WTC11 (cell line): ENCODE results near the gene MBP. TPM values are rescaled to one million over a fixed set of nuclear protein-coding genes. Genes with fewer than 3 reads are reported as not detected.
A peak's percentile ranks its signal among the peaks of the same experiment; 100 is the strongest.

Source experiments
- ATAC-seq: fragments of 200-7000 bp; cut with Tn5 transposase; 2 replicates; pipeline ENCODE4 v1.10.0; 2021; ENCODE audit warnings: mild to moderate bottlenecking, moderate library complexity
- CTCF ChIA-PET: fragments of 300-600 bp; sonication (Branson Sonifier 250); formaldehyde crosslinking; loops from one replicate; lab custom pipeline; 2021; ENCODE audit warnings: antibody characterized with exemption; lab: Charles Lee
- POLR2A ChIA-PET: fragments of 350-600 bp; sonication (Branson Sonifier 250); formaldehyde crosslinking; loops from one replicate; lab custom pipeline; 2021; ENCODE audit warnings: antibody characterized with exemption; lab: Charles Lee
- DNase-seq: peaks from one replicate; pipeline ENCODE4 v3.0.0; 2021; ENCODE audit warnings: low spot score
- H3K27ac Mint-ChIP-seq: 2 replicates; pipeline ENCODE4 v1.8.0; 2021; ENCODE audit warnings: mixed read lengths
- H3K27me3 Mint-ChIP-seq: 2 replicates; pipeline ENCODE4 v1.8.0; 2021; ENCODE audit warnings: low read depth, mild to moderate bottlenecking, moderate library complexity, mixed read lengths
- H3K36me3 Mint-ChIP-seq: 2 replicates; pipeline ENCODE4 v1.8.0; 2021; ENCODE audit warnings: mixed read lengths
- H3K4me1 Mint-ChIP-seq: 2 replicates; pipeline ENCODE4 v1.8.0; 2022; ENCODE audit warnings: mixed read lengths
- H3K4me3 Mint-ChIP-seq: 2 replicates; pipeline ENCODE4 v1.8.0; 2021; ENCODE audit warnings: mild to moderate bottlenecking, moderate library complexity, mixed read lengths
- H3K9me3 Mint-ChIP-seq: 2 replicates; pipeline ENCODE4 v1.8.0; 2021; ENCODE audit warnings: mixed read lengths
- FOXP1 ChIP-seq: sonication (generic); formaldehyde crosslinking; IDR thresholded peaks from 2 replicates; pipeline ENCODE4 v1.8.0; 2022; ENCODE audit warnings: missing genetic modification reagents, mild to moderate bottlenecking, moderate library complexity, borderline replicate concordance
- KAT7 ChIP-seq: sonication (generic); formaldehyde crosslinking; IDR thresholded peaks from 2 replicates; pipeline ENCODE4 v1.8.1; 2023; ENCODE audit warnings: missing genetic modification reagents, mild to moderate bottlenecking, borderline replicate concordance
- MYBL2 ChIP-seq: sonication (generic); formaldehyde crosslinking; IDR thresholded peaks from 2 replicates; pipeline ENCODE4 v1.8.1; 2023; ENCODE audit warnings: mild to moderate bottlenecking, moderate library complexity, missing genetic modification reagents
- NFATC4 ChIP-seq: fragments of 250-450 bp; sonication (Bioruptor Pico); IDR thresholded peaks from 2 replicates; pipeline ENCODE4 v1.9.0; 2021; ENCODE audit warnings: mild to moderate bottlenecking
- OVOL2 ChIP-seq: fragments of 250-450 bp; sonication (Bioruptor Pico); IDR thresholded peaks from 2 replicates; pipeline ENCODE4 v1.9.0; 2021; ENCODE audit warnings: mild to moderate bottlenecking, borderline replicate concordance
- SMAD4 ChIP-seq: sonication (generic); formaldehyde crosslinking; IDR thresholded peaks from 2 replicates; pipeline ENCODE4 v1.8.0; 2022; ENCODE audit warnings: mild to moderate bottlenecking, missing genetic modification reagents
- SOX15 ChIP-seq: fragments of 250-450 bp; sonication (Bioruptor Pico); IDR thresholded peaks from 2 replicates; pipeline ENCODE4 v1.9.0; 2021; ENCODE audit warnings: mild to moderate bottlenecking
- TCF7 ChIP-seq: sonication (generic); formaldehyde crosslinking; IDR thresholded peaks from 2 replicates; pipeline ENCODE4 v1.8.0; 2022; ENCODE audit warnings: mild to moderate bottlenecking, low read depth, missing genetic modification reagents, moderate library complexity
- ZNF219 ChIP-seq: sonication (generic); formaldehyde crosslinking; IDR thresholded peaks from 2 replicates; pipeline ENCODE4 v1.8.0; 2023; ENCODE audit warnings: missing genetic modification reagents, mild to moderate bottlenecking, borderline replicate concordance
- ZNF416 ChIP-seq: fragments of 250-450 bp; sonication (Bioruptor Pico); IDR thresholded peaks from 2 replicates; pipeline ENCODE4 v1.9.0; 2021; ENCODE audit warnings: mild to moderate bottlenecking, inconsistent platforms
- ZNF423 ChIP-seq: fragments of 250-450 bp; sonication (Bioruptor Pico); IDR thresholded peaks from 2 replicates; pipeline ENCODE4 v2.1.2; 2022; ENCODE audit warnings: mild to moderate bottlenecking, moderate library complexity
- total RNA-seq: library from RNA; stranded (reverse); gene quantifications from 3 replicates; pipeline ENCODE4 v1.2.3, GENCODE V29; 2021
- TF ChIP-seq, protein P1 (sequence below): sonication (generic); formaldehyde crosslinking; IDR thresholded peaks from 2 replicates; pipeline ENCODE4 v1.8.0; 2022; ENCODE audit warnings: mild to moderate bottlenecking, missing genetic modification reagents
- TF ChIP-seq, protein P2 (sequence below): sonication (generic); formaldehyde crosslinking; IDR thresholded peaks from 2 replicates; pipeline ENCODE4 v1.8.0; 2023; ENCODE audit warnings: mild to moderate bottlenecking, missing genetic modification reagents
- TF ChIP-seq, protein P3 (sequence below): fragments of 250-450 bp; sonication (Bioruptor Pico); IDR thresholded peaks from 2 replicates; pipeline ENCODE4 v1.9.0; 2021; ENCODE audit warnings: moderate library complexity, mild to moderate bottlenecking, inconsistent platforms, borderline replicate concordance
- TF ChIP-seq, protein P4 (sequence below): sonication (generic); formaldehyde crosslinking; IDR thresholded peaks from 2 replicates; pipeline ENCODE4 v1.8.1; 2023; ENCODE audit warnings: mild to moderate bottlenecking, missing genetic modification reagents, borderline replicate concordance
- TF ChIP-seq, protein P5 (sequence below): fragments of 250-450 bp; sonication (Bioruptor Pico); IDR thresholded peaks from 2 replicates; pipeline ENCODE4 v2.1.2; 2022; ENCODE audit warnings: mild to moderate bottlenecking, moderate library complexity

The MBP gene
- total RNA-seq, 1 experiment from 2014 or later: 19.6 TPM

DNA sequence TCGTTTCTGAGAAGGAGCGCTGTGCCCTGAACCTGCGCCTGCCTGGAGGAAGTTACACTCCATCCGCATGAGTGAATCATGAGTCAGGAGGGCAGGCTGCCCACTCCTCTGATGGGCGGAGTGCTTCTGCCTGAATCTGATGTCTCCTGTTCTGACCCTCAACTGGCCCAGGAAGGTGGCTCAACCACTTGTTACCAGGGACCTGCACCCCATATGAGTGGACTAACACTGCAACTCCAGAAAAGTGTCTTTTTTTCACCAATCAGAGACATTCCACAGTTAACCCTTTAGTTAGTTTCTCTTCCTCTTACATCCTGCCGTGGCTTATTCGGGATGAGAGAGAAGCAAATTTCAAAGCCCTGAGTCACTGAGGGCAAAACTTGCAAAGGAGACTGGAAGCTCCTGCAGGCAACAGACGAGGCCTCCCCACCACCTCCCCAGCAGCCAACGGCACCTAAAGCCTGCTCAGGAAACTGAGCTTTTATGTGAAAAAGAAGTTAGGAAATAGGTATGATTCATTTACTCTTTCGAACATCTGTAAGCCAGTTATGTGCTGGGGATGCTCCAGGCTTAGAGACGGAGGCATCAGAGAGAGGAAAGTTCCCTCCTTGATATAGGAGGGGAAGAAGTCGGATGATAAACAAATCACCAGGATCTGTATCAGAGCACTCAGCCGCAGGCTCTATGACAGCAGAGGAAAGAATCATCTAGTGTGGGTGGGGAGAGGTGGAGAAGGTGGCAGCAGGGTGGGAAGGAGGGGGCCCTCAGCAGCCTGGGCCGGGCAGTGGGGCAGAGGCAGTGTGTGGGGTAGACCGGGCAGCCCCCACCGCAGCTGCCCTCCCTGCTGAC lies 30.9 kb downstream of the MBP start:
- peaks cover 10% of the 10 kb centered on the region for H3K36me3 Mint-ChIP-seq
- H3K27me3 Mint-ChIP-seq: no peaks in the 10 kb centered on the region
- TF ChIP-seq, protein P1, sequence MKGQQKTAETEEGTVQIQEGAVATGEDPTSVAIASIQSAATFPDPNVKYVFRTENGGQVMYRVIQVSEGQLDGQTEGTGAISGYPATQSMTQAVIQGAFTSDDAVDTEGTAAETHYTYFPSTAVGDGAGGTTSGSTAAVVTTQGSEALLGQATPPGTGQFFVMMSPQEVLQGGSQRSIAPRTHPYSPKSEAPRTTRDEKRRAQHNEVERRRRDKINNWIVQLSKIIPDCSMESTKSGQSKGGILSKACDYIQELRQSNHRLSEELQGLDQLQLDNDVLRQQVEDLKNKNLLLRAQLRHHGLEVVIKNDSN: no peak
- TF ChIP-seq OVOL2 (no peak), NFATC4 (no peak), FOXP1 (CRISPR knock-in tag) (no peak), SOX15 (CRISPR knock-in tag) (no peak)
- TF ChIP-seq, protein P2, sequence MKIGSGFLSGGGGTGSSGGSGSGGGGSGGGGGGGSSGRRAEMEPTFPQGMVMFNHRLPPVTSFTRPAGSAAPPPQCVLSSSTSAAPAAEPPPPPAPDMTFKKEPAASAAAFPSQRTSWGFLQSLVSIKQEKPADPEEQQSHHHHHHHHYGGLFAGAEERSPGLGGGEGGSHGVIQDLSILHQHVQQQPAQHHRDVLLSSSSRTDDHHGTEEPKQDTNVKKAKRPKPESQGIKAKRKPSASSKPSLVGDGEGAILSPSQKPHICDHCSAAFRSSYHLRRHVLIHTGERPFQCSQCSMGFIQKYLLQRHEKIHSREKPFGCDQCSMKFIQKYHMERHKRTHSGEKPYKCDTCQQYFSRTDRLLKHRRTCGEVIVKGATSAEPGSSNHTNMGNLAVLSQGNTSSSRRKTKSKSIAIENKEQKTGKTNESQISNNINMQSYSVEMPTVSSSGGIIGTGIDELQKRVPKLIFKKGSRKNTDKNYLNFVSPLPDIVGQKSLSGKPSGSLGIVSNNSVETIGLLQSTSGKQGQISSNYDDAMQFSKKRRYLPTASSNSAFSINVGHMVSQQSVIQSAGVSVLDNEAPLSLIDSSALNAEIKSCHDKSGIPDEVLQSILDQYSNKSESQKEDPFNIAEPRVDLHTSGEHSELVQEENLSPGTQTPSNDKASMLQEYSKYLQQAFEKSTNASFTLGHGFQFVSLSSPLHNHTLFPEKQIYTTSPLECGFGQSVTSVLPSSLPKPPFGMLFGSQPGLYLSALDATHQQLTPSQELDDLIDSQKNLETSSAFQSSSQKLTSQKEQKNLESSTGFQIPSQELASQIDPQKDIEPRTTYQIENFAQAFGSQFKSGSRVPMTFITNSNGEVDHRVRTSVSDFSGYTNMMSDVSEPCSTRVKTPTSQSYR (CRISPR knock-in tag): no peak
- TF ChIP-seq, protein P3, sequence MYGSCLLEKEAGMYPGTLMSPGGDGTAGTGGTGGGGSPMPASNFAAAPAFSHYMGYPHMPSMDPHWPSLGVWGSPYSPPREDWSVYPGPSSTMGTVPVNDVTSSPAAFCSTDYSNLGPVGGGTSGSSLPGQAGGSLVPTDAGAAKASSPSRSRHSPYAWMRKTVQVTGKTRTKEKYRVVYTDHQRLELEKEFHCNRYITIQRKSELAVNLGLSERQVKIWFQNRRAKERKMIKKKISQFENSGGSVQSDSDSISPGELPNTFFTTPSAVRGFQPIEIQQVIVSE (CRISPR knock-in tag): no peak
- ATAC-seq (peak; percentile 18; the same call in 1 of the 2 replicates), DNase-seq (no peak)
- peak overlapping the region; percentile 80 for H3K27ac Mint-ChIP-seq
- H3K4me3 Mint-ChIP-seq: no peak overlapping the region
- ChIA-PET POLR2A (no interaction called here), CTCF (no interaction called here)
- H3K9me3 Mint-ChIP-seq: no peaks in the 10 kb centered on the region
- H3K4me1 Mint-ChIP-seq: peaks cover 61% of the 10 kb centered on the region

DNA sequence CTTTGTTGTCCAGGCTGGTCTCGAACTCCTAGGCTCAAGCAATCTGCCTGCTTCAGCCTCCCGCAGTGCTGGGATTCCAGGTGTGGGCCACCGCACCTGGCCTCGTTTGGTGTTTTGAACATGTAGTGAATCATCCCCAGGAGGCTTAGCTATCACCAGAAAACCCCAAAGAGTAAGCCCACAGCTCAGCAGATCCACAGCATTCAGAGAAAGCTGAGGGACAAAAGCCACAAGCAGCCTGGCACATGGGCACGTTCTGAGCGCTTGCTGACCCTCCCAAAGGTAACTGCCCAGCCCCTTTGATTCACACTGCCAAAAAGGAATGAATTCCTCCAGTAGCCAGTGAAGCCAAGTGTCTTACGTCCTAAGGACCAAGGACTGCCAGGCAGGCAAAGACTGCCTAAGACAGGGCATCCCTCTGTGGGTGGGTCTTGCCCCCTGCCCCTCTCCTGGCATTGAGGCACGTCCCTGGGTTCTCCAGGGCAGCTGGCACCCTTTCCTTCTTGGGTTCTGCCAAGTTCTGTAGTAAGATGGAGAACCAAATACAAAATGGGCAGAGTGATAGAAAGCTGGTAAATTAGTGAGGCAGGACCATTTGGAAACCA lies 31.7 kb downstream of the MBP start:
- POLR2A ChIA-PET: no interaction called here
- Mint-ChIP-seq H3K27ac (no peak overlapping the region), H3K4me3 (no peak overlapping the region), H3K36me3 (peaks cover 10% of the 10 kb centered on the region), H3K9me3 (no peaks in the 10 kb centered on the region), H3K4me1 (peaks cover 68% of the 10 kb centered on the region), H3K27me3 (no peaks in the 10 kb centered on the region)
- CTCF ChIA-PET: no interaction called here
- ATAC-seq (no peak), DNase-seq (no peak)
- TF ChIP-seq ZNF423 (CRISPR knock-in tag) (no peak), ZNF219 (CRISPR knock-in tag) (no peak), TCF7 (CRISPR knock-in tag) (no peak), KAT7 (CRISPR knock-in tag) (no peak), ZNF416 (CRISPR knock-in tag) (no peak), SMAD4 (no peak), MYBL2 (no peak)
- TF ChIP-seq, protein P4, sequence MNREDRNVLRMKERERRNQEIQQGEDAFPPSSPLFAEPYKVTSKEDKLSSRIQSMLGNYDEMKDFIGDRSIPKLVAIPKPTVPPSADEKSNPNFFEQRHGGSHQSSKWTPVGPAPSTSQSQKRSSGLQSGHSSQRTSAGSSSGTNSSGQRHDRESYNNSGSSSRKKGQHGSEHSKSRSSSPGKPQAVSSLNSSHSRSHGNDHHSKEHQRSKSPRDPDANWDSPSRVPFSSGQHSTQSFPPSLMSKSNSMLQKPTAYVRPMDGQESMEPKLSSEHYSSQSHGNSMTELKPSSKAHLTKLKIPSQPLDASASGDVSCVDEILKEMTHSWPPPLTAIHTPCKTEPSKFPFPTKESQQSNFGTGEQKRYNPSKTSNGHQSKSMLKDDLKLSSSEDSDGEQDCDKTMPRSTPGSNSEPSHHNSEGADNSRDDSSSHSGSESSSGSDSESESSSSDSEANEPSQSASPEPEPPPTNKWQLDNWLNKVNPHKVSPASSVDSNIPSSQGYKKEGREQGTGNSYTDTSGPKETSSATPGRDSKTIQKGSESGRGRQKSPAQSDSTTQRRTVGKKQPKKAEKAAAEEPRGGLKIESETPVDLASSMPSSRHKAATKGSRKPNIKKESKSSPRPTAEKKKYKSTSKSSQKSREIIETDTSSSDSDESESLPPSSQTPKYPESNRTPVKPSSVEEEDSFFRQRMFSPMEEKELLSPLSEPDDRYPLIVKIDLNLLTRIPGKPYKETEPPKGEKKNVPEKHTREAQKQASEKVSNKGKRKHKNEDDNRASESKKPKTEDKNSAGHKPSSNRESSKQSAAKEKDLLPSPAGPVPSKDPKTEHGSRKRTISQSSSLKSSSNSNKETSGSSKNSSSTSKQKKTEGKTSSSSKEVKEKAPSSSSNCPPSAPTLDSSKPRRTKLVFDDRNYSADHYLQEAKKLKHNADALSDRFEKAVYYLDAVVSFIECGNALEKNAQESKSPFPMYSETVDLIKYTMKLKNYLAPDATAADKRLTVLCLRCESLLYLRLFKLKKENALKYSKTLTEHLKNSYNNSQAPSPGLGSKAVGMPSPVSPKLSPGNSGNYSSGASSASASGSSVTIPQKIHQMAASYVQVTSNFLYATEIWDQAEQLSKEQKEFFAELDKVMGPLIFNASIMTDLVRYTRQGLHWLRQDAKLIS (CRISPR knock-in tag): no peak
- TF ChIP-seq, protein P5, sequence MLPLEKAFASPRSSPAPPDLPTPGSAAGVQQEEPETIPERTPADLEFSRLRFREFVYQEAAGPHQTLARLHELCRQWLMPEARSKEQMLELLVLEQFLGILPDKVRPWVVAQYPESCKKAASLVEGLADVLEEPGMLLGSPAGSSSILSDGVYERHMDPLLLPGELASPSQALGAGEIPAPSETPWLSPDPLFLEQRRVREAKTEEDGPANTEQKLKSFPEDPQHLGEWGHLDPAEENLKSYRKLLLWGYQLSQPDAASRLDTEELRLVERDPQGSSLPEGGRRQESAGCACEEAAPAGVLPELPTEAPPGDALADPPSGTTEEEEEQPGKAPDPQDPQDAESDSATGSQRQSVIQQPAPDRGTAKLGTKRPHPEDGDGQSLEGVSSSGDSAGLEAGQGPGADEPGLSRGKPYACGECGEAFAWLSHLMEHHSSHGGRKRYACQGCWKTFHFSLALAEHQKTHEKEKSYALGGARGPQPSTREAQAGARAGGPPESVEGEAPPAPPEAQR (CRISPR knock-in tag): no peak
